Kidney (tissue), 14 donors: ENCODE data around the gene XRCC4. TPM values are rescaled to one million over a fixed set of nuclear protein-coding genes. Genes with fewer than 3 reads are reported as not detected.

Source experiments
- DNase-seq, 5 donors: peaks; one replicate each; pipeline ENCODE4 v3.0.0-alpha.2; 2013 to 2020
- FAIRE-seq: peaks from 2 replicates; lab custom pipeline; 2012; peaks lifted over from hg19 to GRCh38; lab: Jason Lieb, UNC
- H3K27ac ChIP-seq, 2 donors: one replicate each; pipeline ENCODE4 v1.7.0; 2013; ENCODE audit warnings: low read depth in 2 of 2, low read length in 2 of 2, inconsistent platforms in 1 of 2
- H3K27me3 ChIP-seq: one replicate; pipeline ENCODE4 v1.7.1; 2013; ENCODE audit warnings: low read length, inconsistent platforms; ENCODE audit not compliant: control insufficient read depth, insufficient read depth
- H3K36me3 ChIP-seq, 3 donors: one replicate each; pipeline versions ENCODE4 v1.7.0 to v1.7.1; 2013; ENCODE audit warnings: low read length in 3 of 3, control low read depth in 1 of 3, inconsistent platforms in 1 of 3; ENCODE audit not compliant: insufficient read depth in 3 of 3, control insufficient read depth in 2 of 3
- H3K4me1 ChIP-seq, 3 donors: one replicate each; pipeline versions ENCODE4 v1.7.0 to v1.7.1; 2013; ENCODE audit warnings: low read length in 3 of 3, inconsistent platforms in 1 of 3, low read depth in 1 of 3; ENCODE audit not compliant: control insufficient read depth in 2 of 3, insufficient read depth in 2 of 3
- H3K4me3 ChIP-seq, 3 donors: one replicate each; pipeline versions ENCODE4 v1.7.0 to v1.8.1; 2013; ENCODE audit warnings: low read length in 3 of 3, control low read depth in 1 of 3, inconsistent platforms in 1 of 3
- H3K9ac ChIP-seq, 3 donors: one replicate each; pipeline versions ENCODE4 v1.7.0 to v1.7.1; 2013; ENCODE audit warnings: low read length in 3 of 3, control low read depth in 1 of 3, inconsistent platforms in 1 of 3
- H3K9me3 ChIP-seq, 3 donors: one replicate each; pipeline versions ENCODE4 v1.7.0 to v1.7.1; 2013; ENCODE audit warnings: low read length in 3 of 3, control low read depth in 1 of 3, inconsistent platforms in 1 of 3; ENCODE audit not compliant: control insufficient read depth in 2 of 3, insufficient read depth in 1 of 3
- intact Hi-C: fragments of 100-400 bp; cut with DNase I; formaldehyde crosslinking; loops from one replicate; pipeline ENCODE4 v1.11.1; 2022
- polyA plus RNA-seq: library from polyadenylated mRNA; stranded (reverse); fragments of 350-450 nt; fragmentation: Illumina TruSeq; extraction: RNeasy Lipid Tissue Mini Kit (QIAGEN cat#74804); gene quantifications from one replicate; pipeline ENCODE4 v1.2.3, GENCODE V29; 2014; ENCODE audit warnings: low read depth, low replicate concordance; ENCODE audit not compliant: insufficient read depth
- total RNA-seq: library from RNA; stranded (reverse); fragmentation: NEBNext Ultra II Directional; extraction: Animal tissue kit (Norgen Biotek cat#: 25700); gene quantifications from one replicate; pipeline ENCODE4 v1.2.1, GENCODE V29; 2021
- TF ChIP-seq, protein P1 (sequence below): IDR thresholded peaks from 3 replicates; pipeline ENCODE4 v1.5.1; 2012; ENCODE audit warnings: mild to moderate bottlenecking, moderate library complexity, borderline replicate concordance; ENCODE audit not compliant: insufficient read depth; ENCODE audit errors: extremely low read depth
- donor health status: control.
- donor health status: control.
- donor health status: control.
- donor health status: control.
- donor health status: control.
- donor health status: DM: yes; HTN: yes; CAD: no.
- donor health status: Normal renal cell carcinoma (clear cell type).

Gene XRCC4
- total and polyA plus RNA-seq, 2 donors from 2014 or later, result 8.5 to 9.4 TPM

- intact Hi-C loops, result no loop called here
- FAIRE-seq, result no peak
These were observed 208.5 kb downstream of the XRCC4 start for GRCh38 chr5:83285661-83286398.

GRCh38 chr5:83294246-83294645, 216.9 kb downstream of the XRCC4 start:
- H3K4me3 ChIP-seq, result no peak overlapping the region
- intact Hi-C loops, result no loop called here
- no peak overlapping the region for H3K9ac ChIP-seq
- no peak overlapping the region for H3K27ac ChIP-seq
- no peak for DNase-seq
- peaks cover 0 to under 1% (median 0%) of the 10 kb centered on the region in 3 donors for H3K9me3 ChIP-seq
- TF ChIP-seq, protein P1, sequence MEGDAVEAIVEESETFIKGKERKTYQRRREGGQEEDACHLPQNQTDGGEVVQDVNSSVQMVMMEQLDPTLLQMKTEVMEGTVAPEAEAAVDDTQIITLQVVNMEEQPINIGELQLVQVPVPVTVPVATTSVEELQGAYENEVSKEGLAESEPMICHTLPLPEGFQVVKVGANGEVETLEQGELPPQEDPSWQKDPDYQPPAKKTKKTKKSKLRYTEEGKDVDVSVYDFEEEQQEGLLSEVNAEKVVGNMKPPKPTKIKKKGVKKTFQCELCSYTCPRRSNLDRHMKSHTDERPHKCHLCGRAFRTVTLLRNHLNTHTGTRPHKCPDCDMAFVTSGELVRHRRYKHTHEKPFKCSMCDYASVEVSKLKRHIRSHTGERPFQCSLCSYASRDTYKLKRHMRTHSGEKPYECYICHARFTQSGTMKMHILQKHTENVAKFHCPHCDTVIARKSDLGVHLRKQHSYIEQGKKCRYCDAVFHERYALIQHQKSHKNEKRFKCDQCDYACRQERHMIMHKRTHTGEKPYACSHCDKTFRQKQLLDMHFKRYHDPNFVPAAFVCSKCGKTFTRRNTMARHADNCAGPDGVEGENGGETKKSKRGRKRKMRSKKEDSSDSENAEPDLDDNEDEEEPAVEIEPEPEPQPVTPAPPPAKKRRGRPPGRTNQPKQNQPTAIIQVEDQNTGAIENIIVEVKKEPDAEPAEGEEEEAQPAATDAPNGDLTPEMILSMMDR, result no peak
- no peaks in the 10 kb centered on the region for H3K36me3 ChIP-seq
- H3K4me1 ChIP-seq, result no peaks in the 10 kb centered on the region
- FAIRE-seq, result no peak
- H3K27me3 ChIP-seq, result no peaks in the 10 kb centered on the region

More at GRCh38 chr5:83285661-83286398, 208.5 kb downstream of the XRCC4 start:
- Histone ChIP-seq H3K9me3 (no peaks in the 10 kb centered on the region), H3K36me3 (no peaks in the 10 kb centered on the region), H3K27ac (no peak overlapping the region), H3K4me1 (no peaks in the 10 kb centered on the region), H3K27me3 (no peaks in the 10 kb centered on the region), H3K4me3 (no peak overlapping the region), H3K9ac (no peak overlapping the region)
- DNase-seq, result no peak
- TF ChIP-seq, protein P1, result no peak

GRCh38 chr5:83299353-83299752, 222.0 kb downstream of the XRCC4 start:
- no peaks in the 10 kb centered on the region for H3K27me3 ChIP-seq
- no peaks in the 10 kb centered on the region for H3K36me3 ChIP-seq
- intact Hi-C loops, result no loop called here
- no peak overlapping the region for H3K27ac ChIP-seq
- no peak overlapping the region for H3K4me3 ChIP-seq
- H3K9me3 ChIP-seq, result peaks cover 0 to 6% (median 3%) of the 10 kb centered on the region in 3 donors
- FAIRE-seq (no peak), DNase-seq (no peak)
- TF ChIP-seq, protein P1, result no peak
- no peaks in the 10 kb centered on the region for H3K4me1 ChIP-seq
- H3K9ac ChIP-seq, result no peak overlapping the region
